ENCODE results near the gene PKIG.
"Not testable (repeated sequence)": the region's sequence is repeated elsewhere in the genome, so short reads cannot be mapped to it uniquely, and the experiment has no call there.

The PKIG gene

DNA sequence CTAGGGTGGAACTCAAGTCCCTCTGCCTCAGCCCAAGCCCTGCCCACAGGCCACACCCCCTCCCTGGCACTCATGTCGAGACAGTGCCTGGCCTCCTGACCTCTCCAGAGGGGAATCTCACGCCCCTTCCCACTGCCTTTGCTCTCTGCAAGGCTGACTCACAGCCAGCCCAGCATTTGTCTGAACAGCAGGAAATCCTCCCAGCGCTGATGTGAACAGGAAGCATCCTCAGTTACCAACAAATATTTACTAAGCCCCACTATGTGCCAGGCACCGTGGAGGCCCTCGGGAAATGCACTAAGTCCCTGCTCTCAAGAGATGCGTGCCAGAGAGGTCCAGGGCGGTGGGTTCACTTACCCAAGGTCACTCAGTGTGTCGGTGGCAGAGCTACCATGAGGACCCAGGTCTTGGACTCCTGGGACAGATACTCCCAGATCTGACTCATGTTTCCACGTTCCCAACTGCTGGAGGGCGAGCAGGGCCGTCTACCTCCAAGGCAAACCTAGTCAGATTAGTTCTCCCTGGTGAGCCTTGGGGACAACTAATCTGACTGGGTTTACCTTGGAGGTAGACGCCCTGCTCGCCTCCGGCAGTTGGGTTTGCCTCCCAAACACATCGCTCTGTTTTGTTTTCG lies 61.3 kb downstream of the PKIG start:
- DNase-seq, result no peak

DNA sequence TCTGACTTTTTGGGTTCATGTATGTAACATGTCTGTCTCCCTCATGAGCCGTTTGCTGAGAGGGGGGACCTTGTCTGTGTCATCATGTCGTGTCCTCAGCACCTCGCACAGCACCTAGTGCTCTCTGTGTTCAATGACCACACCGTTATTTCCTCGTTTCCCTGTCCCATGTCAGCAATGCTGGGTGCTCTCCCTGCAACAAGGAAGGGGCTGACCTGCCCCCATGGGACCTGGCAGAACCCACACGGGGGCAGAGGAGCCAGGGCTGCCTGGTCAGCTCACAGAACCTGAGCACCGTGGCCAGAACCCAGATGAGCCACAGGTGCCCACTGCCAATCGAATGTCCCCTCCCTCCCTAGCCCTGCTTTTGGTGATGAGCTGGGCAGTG lies 61.8 kb downstream of the PKIG start:
- no peak for DNase-seq

GRCh38 chr20:44644667-44645131 lies 62.3 kb downstream of the PKIG start:
- DNase-seq, result no peak

DNA sequence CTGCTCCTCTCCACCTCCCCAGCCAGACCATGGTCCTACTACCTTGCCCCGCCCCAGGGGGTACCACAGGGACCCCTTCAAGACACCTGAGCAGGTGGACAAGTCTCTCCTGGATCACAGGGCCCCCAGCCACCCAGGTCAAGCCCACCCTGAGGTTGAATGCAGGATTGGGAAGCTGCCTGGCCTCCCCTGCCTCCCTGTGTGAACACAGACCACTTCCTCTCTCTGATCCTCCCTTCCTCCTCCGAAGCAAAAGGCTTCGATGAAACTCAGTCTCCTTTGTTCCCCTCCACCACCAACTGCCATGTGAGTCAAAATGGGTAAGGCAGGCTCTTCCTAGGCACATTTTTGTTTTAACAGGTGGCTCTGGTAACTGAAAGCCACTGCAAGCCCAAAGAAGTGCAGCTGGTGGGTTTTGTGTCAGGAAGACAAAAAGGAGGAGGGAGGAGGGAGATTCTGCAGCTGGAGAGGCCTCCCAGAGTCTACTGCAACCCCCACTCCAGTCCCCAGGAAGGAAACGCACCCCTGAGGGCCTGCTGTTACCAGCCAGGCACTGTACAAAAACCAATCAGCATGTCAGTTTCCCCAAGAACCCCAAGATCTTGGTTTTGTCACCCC lies 63.8 kb downstream of the PKIG start:
- peak; percentile 11 for DNase-seq

DNA sequence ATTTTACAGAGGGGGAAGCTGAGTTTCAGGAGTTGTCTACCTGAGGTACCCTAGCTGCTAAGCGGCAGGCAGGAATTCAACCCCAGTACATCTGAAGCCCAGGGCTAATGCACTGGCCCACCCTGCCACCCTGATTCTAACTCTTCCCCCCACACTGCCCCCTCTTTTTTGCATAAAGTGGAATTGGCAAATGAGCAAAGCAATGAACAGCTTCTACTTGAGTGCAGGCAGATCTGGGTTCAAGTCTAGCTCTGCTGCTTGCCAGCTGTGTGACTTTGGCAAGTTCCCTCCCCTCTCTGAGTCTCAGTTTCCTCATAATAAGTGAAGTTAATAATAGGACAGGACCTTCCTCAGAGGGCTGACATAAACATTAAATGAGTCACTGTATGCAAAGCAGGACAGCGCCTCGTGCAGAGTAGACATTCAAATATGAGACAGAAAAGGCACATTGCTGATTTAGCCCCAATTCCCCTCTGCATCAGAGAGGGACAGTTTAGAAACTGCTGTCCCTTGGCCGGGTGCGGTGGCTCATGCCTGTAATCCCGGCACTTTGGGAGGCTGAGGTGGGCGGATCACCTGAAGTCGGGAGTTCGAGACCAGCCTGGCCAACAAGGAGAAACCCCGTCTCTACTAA lies 64.4 kb downstream of the PKIG start:
- no peak for DNase-seq

DNA sequence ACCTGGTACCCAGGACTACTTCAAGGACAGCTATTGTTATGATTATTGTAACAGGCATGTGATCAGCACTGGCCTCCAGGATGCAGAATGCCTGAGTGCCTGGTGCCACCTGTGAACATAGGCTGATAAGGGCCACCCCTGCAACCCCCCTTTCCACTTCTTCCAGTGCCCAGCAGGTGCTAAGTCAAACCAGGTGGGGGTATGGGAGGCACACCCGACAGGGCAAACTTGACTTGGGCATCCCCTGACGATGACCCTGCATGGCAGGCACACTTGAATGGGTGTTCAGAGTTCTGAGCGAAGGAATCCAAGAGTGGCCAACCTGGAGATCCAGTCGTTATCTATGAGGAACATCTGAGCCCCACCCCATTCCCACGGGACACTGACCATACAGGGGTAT lies 65.7 kb downstream of the PKIG start:
- no peak for DNase-seq

GRCh38 chr20:44648579-44648978 lies 66.2 kb downstream of the PKIG start:
- DNase-seq, result no peak

GRCh38 chr20:44649126-44649525 lies 66.7 kb downstream of the PKIG start:
- no peak for DNase-seq

- no peak for DNase-seq
These were observed 67.6 kb downstream of the PKIG start for GRCh38 chr20:44649976-44650375.

DNA sequence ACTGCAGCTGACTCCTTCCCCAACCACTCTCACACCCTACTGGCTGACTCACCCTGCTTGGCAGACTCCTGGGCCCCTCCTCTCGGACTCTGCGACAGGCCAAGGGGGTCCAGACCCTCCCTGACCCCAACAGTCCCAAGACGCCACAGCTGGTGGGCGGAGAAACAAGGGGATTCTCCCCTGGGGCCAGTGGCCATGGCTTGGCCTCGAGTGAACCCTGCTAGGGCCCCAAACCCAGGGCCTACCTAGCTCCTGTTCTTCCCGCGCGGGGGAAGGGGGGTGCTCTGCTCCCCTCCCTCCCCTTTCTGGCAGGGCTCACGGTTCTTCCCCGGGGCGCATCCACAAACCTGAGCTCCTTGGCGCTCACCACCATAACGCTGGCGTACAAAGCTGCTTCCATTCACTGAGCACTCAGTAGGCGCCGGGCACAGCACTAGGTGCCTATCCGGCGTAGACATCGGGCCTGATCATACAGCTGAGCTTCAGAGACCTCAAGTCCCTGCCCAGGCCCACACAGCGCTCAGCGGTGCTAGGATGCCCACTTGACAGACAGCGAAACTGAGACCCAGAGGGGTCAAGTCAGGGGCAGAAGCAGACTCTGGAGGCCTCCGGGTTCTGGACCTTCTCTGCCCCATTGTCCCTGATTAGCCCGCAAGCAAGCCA lies 68.5 kb downstream of the PKIG start:
- DNase-seq, result no peak

DNA sequence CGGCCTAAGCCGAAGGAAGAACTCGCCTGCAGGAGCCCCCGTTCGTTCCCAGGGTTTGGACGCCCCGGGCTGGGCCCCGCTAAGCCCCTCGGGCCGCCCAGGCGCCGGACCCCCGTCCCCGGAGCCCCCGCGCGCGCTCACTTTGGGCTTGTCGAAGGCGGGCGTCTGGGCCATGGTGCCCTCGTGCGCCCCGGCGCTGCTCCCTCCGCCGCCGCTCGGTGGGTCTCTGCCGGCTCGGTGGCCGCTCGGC lies 69.0 kb downstream of the PKIG start:
- DNase-seq, result no peak

DNA sequence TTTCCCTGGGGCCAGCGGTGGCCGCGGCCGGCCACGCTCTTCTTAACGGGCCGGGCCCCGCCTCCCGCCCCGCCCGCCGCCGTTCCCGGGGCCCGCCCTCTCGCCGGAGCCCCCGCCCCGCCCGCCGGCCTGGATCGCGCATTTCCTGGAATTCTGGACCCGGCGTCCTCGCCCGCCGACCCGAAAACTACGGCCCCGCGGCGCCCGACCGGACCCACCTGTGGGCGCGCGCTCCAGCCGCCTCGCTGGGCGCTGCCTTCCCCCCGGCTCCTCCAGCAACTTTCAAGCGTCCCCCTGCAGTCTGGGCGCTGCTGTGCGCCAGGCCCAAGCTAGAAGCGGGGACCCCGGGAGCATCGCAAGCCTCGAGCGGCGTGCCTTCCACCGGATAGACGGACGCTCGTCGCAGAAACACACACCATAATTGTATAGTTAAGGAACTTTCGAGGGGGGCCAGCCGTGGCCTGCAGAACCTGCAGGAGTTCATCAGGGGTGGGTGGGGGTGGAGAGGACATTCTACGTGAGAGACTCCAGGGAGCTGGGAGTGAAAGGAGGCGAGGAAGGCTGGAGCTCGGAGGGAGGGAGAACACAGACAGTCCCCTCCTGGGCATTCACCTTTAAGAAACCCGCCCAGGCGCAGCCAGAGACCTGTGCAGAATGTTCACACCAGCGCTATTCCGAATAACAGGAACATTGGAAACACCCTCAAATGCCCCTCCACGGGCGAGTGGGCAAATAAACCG lies 69.5 kb downstream of the PKIG start, which contains the start of gene ADA:
Gene ADA, minus strand, starts transcription at position 16 of the 740 bp plus-strand sequence. CDS start 92 bp downstream, outside the sequence.
- DNase-seq, result peak; percentile 16

DNA sequence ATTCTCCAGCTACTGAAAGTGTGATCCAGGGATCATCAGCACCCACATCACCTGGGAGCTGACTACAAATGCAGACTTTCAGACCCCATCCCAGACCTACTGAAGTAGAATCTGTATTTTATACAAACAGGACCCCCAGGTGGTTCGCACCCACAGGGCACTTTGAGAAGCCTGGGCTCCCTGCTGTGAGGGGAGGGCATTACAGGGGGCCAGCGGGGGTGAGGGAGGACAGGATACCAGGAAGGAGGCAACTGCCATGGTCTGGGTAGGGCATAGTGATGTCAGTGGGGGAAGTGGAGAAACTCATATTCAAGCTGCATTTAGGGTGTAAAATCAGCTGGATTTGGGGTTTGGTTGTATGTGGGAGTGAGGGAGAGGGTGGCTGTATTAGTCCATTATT lies 71.2 kb downstream of the PKIG start:
- no peak for DNase-seq

DNA sequence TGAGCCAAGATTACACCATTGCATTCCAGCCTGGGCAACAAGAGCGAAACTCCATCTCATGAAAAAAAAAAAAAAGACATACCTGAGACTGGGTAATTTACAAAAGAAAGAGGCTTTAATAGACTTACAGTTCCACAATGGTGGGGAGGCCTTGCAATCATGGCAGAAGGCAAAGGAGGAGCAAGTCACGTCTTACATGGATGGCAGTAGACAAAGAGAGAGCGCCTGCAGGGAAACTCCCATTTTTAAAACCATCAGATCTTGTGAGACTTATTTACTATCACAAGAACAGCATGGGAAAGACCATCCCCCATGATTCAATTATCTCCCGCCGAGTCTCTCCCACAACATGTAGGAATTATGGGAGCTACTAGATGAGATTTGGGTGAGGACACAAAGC lies 71.8 kb downstream of the PKIG start:
- not testable (repeated sequence) for DNase-seq

DNA sequence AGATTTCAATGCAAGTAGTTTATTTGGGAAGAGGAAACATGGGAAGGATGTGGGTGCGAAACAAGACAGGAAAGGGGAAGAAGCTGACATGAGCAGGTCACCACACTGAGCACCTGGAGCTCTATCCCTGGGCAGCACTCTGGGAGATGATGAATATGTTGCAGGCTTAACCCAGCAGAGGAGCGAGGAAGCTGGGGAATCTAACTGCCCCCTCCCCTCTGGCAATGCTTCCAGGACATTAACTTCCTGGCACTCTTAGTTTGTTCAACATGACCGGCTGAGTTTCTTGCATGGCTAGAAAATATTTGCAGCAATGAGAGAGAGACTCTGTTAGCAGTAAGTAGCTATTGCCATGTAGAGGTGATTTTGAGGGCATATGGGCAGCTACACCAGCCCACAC lies 74.1 kb downstream of the PKIG start:
- DNase-seq, result no peak

GRCh38 chr20:44657875-44658274 lies 75.5 kb downstream of the PKIG start:
- no peak for DNase-seq

DNA sequence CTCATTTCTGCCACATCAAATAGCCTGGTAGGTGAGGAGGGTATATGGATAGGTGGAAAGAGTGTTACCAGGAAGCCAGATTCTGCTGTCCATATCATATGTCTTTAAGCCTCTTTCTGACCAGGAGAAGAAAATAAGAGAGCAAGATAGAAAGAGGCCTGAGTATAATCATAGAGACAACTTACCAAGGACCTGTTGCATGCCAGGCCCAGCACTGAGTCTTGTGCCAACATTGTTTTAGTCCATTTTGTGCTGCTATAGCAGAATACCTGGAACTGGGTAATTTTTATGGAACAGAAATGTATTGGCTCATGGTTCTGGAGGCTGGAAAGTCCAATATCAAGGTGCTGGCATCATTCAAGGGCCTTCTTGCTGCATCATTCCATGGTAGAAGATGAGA lies 76.4 kb downstream of the PKIG start:
- DNase-seq, result no peak

DNA sequence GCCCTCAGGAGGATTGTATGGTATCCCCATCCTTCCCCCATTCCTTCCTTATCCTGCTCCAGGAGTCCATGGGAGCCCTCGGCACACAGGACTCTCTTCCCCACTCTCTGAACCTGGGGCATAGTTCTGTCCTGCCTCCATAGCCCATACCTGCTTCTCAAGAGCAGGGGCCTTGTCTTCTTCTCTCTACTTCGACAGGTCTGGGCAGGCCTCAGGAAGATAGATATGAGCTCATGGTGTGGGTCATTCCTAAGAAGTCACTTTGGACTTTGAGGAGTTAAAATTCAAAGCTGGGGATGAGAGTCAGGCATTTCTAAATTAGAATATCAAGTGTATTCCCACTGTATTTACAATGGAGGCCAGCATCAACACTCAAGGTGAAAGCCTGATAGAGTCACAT lies 77.6 kb downstream of the PKIG start:
- DNase-seq, result no peak

DNA sequence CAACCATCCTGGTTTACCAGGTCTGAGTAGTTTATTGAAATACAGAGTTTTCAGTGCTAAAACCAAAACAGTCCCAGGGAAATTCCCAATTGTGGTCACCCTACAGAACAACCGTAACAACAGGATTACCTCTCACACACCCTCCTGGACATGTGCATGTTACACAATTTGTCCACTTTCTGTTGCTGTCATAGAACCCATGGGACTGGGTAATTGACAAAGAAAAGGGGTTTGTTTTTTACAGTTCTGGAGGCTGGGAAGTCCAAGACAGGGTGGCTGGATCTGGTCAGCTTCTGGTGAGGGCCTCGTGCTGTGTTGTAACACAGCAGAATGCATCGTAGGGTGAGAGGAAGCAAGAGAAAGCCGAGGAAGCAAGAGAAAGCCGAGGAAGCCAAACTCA lies 78.2 kb downstream of the PKIG start:
- no peak for DNase-seq

- DNase-seq, result no peak
These were observed 79.9 kb downstream of the PKIG start for GRCh38 chr20:44662261-44662660.

DNA sequence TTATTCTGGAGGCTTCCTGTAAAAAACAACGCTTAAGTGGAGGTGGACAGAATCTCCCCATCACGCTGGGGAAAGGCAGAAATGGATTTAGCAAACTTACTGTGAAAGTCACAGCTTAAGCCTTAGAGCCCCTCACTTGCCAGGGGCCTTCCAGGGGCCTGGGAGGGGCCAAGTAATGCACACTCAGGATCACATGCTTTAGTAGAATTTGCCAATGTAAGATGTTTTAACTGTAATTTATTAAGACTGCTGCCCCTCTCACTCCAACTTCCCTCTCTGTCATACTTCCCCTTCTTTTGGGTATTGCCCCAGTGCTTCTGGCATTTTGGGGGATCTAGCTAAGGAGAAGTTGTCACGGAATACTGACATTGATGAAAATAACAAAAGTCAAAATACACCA lies 81.8 kb downstream of the PKIG start:
- DNase-seq, result no peak

GRCh38 chr20:44666066-44666465 lies 83.7 kb downstream of the PKIG start:
- DNase-seq, result no peak
